ENCODE results near the gene TAS2R14.

- TF ChIP-seq POLR2A (IDR thresholded peaks at IDR 0.05): no peak
- no peak for TF ChIP-seq CTCF (IDR thresholded peaks at IDR 0.05 in 4 of 5, conservative IDR thresholded peaks at IDR 0.05 in 1 of 5)
Measured at GRCh38 chr12:10900972-10901371, 38.1 kb downstream of the TAS2R14 start.
